ENCODE data around the gene CACNA2D3.
A peak's percentile ranks its signal among the peaks of the same experiment; 100 is the strongest.

Gene CACNA2D3

DNA sequence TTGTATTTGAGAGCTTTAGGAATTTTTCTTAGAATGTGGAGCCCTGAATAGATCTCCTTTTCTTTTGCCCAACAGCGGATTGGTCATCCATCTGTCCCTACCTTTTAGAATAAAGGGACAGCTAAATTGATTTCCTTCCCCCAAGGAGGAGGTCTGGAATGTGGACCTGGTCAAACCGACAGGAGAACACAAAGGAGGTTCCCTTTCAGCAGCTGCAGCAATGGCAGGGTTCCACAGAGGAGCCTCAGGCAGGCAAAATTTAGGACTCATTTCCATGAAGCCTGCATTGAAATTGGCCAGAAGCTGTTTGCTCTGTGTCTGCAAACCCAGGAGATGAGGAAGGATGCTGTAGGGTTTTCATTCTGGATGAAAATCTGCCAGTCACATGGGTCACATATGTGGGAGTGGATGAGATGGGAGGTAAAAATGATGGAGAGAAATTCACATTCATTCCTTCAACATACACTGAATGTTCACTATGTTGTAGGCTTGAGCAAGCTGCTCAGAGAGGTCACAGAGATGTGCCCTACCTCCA lies 728.2 kb downstream of the CACNA2D3 start:
- DNase-seq (ENCODE audit: low spot score) = no peak

DNA sequence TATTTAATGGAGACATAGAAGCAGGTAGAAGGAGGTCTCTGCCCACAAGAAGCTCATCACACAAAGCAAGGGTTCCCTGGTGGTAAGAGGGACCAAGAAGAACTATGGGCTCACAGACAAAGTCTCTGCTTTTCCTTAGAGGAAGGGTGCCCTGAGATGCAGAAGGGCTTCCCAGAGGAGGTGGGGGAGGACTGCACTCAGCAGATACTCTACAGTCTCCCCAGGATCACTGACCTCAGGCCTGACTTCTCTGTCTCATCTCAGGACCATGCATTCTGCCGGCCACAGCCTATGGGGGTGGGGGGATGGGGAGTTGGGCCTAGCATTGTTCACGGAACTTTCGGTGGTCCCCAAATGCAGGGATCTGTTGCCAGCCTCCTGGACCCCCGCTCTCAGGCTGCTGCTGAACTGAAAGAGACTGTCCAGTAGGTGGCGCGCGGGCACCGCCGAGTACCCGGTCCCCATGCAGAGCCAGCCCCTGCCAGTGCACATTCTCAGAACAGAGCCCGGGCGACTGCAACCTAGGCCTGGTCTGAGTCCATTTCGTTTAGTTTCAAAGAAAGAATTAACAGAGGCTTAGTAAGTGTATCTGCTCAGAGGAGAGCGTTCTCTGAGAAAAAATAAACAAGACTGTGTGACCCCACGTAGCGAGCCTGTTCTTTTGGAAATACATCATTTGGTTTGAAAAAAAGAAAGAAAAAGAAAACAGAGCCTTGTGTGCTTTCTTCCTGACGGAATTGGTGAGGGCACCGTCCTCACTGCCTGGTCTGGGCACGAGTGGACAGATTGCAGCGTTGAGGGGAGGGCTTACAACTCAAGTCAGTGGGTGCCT lies 731.4 kb downstream of the CACNA2D3 start:
- peak; percentile 93 for DNase-seq (ENCODE audit: low spot score)

DNA sequence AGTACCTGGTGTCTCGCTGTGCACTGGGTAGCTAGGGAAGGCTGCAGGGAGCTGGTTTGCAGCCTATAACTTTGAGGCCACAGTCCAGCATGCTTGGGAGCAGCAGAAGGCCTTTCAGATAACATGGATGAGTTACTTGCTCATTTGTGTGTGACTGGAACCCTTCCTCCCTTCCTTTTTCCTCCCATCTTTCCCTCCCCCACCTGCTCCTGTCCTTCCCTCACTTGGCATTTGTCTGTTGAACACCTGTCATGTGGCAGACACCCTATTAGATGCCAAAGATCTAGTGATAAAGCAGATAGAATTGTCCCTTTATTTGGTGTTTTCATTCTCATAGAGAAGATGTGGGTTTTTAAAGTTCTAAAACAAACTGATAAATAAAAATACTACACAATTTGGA lies 733.9 kb downstream of the CACNA2D3 start:
- DNase-seq (ENCODE audit: low spot score) = no peak

DNA sequence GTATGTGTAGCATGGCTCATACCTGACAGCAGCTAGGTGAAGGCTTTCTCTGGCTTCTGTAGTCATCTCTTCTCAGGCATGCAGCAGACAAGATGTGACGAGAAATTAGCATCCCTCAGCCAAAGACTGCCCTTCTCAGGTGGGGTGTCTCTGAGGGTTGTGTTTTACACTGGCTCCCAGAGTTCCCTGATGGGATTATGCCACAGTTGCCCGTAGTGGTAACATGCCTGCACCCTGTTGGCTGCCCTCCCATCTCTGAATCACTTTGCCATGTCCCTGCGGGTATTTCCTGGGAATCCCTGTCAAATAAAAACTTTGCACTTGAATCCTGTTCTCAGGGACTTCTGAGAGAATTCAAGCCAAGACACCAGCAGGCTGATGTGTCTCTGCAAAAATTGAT lies 735.0 kb downstream of the CACNA2D3 start:
- no peak for DNase-seq (ENCODE audit: low spot score)

DNA sequence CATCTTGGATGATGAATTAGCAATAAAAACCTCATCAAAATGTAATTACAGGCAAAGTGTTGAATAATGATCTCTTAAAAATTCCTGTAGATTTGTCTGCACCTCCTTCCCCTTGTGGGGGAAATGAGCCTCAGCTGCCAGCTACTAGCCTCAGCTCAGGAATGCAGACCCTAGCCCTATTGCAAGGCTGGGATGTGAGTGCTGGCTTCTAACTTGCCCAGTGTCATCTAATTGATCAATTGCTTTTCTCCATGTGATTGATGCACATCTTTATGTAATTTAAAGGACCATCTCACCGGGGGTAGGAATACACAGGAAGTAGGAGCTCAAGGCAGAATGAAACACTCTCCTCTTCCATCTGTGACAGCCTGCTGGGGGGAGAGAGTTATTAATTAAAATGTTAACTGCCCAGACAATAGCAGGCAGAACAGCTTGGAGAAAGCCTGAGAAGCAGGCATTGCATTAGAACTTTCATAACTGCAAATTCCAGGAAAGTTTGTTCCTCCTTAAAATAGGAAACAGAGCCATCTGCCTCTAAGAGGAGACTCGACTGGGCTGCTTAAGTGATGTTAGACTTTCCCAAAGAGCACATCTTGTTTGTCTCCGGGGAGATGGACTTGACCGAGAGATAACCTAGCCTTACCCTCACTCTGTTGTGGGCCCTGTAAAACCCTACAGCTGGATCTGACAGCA lies 735.9 kb downstream of the CACNA2D3 start:
- no peak for DNase-seq (ENCODE audit: low spot score)

DNA sequence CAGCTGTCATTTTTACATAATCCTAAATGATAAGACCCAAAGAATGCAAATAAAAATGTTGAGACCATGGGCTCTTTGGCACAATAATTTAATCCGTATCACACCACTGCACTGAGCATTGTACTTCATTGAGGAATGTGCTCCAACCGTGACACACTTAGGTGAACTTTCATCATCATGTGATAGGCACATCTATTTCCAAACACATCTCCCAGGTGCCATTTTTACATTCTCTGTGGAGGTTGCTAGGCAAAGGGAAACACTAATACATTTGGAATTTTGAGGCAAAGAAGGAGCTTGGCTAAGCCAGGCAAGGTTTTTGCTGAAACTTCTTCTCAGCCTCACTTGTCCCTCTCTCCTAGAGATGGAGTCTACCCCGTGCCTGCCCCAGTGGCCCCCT lies 736.8 kb downstream of the CACNA2D3 start:
- DNase-seq (ENCODE audit: low spot score) = peak; percentile 77

DNA sequence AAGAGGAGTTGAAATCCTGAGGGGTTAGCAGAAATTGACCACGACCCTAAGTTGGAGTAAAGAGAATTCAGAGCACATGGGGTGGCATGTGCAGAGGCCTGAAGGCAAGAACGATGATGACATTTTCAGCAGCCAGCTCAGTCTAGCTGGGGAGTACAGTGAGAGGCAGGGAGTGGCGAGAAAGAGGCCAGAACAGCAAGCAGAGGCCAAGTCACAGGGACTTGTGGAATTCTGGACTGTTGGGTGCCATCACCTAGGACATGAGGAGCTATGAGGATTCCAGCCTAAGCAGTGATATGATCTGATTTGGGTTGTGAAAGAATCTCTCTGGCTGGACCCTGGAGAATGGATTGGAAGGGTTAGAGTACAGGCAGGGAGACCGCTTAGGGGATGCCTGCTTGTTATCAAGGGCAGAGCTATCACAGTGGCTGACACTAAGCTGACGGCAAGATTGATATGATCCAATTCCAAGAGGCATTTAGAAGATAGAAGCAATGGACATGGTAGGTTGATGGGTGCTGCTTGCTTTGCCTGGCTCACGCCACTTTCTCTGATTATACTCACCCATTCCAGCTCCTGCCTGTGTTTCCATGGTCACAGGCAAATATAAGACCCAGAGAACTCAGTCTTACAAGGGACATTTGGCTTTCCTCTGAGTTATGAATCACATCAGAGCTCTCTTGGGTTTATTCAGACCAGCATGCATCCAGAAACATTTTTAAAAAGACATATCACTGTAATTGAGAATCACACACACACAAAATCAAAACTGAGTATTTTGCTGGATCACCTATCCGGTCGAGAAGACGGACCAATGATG lies 739.1 kb downstream of the CACNA2D3 start:
- DNase-seq (ENCODE audit: low spot score) = peak; percentile 56

DNA sequence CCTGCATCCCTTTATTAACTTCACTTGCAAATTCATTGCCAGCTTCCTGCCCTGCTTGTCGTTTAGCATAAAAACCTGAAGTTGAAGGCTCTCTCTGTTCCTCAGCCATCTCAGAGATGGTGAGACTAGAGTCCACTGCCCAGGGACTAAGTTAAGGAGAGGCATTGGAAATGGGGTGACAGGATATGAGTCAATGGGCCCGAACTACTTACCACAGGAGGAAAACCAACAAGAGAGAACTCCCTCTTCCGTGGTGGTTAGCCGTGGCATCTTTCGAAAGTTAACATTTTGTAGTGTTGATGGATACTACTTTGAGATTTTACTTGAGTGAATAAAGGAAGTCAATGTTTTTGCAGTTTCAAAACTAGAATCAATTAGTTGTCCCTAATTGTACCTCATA lies 740.2 kb downstream of the CACNA2D3 start:
- DNase-seq (ENCODE audit: low spot score) = no peak

DNA sequence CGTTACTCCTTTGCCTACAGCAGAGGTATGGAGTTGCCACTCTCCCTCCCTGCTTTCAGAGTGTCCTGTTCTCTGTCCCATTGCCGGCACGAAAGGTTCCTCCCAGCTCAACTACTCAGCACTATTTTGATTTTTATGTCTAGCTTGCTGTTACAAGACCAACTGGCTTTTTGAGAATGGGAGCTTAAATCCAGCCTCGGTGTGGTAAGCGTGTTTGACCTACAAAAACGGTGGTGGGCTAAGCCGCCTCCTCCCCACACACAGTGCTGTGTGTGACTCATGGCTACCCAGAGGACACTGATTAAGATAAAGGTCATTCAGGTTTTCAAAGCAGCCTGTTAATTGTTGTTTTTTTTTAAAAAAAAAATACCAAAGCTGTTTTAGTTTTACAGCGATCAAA lies 741.0 kb downstream of the CACNA2D3 start:
- no peak for DNase-seq (ENCODE audit: low spot score)

DNA sequence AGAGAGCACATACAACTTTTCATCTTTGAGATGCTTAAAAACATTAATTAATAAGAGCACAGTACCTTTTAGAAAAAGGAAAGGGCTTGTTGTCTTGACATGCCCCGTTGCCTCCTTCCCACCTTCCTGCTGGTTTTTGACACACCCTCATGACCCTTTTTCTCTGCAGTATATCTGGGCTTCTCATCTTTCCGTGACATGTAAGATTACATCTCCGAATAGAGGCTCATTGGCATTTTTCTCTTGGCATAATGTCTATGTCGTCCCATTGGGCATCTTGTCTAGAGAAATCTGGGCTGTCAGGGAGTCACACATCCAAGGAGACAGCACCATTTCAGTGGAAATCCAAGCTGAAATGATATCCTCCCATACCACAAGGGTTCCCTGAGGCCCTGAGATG lies 741.4 kb downstream of the CACNA2D3 start:
- no peak for DNase-seq (ENCODE audit: low spot score)

DNA sequence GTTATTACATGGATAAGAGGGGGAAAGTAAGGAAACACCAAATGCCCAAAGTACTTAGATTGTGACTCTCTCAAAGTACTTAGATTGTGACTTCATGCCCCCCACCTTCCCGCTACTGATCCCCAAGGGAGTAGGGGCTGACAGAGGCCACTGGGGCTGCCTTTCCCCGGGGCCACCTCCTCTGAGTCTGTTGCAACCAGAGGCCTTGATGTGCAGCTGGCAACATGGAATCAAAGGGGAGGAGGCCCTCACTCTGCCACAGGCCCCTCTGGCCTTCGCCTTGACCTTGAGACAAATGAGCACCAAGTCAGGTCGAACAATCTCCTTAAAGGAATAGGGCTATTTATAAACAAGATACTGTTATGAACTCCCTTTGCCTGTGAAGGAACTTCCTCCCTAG lies 743.0 kb downstream of the CACNA2D3 start:
- DNase-seq (ENCODE audit: low spot score) = no peak

DNA sequence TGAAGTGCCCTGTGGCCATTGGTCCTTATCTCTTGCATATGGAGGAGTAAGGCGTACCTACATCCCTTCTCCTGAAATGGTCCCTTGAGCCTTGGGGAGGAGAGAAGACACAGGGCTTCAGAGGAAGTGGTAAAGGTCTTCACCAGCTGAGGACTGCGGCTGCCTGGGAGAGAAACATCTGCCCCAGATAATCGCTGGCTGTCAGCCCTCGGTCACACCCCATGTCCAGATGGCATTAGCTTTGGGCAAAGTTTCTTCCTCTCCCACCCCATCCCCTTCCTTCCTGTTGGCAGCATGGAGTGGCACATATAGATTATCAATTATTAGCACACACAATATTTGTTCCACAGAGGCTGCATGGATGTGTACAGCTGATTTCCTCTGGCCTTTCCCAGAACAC lies 743.9 kb downstream of the CACNA2D3 start:
- no peak for DNase-seq (ENCODE audit: low spot score)

DNA sequence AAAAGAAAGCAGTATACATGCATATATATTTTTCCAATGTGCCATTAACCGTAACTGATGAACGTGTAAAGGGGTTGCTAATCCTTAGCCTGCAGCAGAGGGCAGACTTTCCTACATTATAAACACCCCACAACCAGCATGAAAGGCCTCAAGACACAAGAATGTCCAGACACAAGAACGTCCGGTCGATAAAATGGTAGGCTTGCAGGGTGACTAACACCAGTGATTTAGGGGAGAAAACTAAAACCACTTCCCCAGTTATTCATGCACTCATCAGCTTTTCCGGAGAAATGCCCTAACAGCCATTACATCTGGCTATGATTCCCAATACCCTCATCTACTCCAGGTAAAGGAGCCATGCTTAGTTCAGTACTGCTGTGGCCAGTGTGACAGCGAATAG lies 748.1 kb downstream of the CACNA2D3 start:
- peak; percentile 94 for DNase-seq (ENCODE audit: low spot score)

DNA sequence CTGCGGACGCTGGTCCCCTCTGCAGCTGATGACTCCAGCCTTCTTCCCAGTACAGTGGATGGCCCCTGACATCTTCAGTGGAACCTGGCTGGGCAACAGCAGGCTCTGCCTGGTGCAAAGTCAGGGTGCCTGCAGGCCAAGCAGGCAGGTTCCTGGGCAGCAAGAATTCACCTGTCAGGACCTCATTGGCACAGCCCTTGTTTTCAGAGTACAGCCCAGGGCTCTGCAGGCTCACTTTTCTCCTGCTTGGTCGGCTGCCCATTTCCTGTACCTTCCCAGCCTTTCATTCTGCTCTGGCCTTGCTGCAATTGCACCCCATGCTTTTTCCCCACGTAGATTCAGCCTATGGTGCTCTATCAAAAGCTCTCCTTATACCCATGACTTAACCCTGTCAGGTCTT lies 749.5 kb downstream of the CACNA2D3 start:
- no peak for DNase-seq (ENCODE audit: low spot score)

DNA sequence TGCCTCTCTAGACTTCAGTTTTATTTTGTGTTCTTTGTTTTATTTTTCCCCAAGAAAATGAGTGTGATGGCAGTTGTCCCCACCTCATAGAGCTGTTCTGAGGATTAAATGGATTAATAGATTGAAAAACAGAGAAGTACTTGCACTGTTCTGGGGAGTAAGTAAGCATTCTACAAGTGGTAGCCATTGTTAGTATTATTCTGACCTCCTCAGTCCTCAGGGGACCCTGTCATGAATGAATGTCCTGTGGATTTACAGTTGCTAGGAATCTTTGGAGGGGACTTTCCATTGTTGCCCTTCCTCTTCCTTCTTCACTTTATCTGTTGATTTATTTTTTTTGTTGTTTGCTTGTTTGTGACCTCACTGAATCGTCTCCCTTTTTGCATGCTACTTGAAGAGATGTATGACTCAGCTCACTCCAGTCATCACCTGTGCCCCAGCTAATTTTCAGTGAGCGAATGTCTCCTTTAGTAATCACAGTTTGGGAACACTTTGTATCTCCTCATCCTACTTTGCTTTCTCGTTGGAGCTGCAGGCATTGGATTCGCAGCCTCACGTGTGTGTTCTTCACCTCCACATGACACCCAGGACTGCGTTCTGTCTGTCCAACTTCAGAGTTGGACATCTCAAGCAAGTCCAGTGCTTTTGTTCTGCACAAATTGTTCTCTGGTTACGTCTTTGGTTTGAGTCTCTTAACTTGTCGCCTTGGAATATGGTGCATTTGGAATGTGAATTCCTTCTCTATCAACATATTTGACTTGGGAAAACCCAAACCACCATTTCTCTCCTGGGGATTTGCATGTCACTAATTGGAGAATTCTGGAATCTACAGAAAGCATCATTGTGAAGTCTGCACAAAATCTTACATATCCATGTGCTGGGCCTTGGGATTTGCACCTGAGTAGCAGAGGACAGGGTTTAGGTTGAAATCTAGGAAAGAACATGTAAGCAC lies 751.0 kb downstream of the CACNA2D3 start:
- DNase-seq (ENCODE audit: low spot score) = no peak

DNA sequence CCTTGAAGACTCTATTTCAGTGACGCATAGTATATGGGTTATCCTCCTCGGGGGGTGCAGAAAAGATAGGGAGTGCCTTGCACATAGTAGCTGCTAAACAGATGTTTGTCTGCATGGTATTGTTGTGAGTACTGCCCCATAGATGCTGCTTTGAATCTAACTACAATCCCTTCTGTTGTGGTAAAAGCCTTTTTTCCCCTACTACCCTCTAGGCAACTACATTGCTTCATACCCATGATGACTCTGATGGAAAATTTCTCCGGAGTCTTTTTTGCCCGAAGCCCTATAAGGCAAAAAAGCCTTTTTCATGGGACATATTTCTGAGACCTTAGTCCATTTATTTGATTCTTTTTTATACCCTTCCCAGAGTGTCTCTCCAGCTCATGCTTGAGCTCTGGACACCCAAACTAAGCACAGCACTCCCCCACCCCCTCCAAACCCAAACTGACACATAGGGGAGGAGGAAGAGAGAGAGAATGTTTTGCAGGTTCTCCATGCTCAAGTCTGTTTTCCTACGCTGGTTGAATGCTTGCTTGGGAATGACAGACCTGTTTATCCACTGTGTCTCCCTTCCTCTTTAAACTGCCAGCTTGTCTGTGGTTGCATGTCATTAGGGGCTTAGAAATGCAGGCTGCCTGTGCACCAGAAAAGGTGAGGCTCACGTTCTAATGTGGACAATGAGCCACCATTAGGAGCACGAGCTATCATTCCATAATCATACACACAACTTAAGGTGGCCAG lies 752.6 kb downstream of the CACNA2D3 start:
- peak; percentile 43 for DNase-seq (ENCODE audit: low spot score)

DNA sequence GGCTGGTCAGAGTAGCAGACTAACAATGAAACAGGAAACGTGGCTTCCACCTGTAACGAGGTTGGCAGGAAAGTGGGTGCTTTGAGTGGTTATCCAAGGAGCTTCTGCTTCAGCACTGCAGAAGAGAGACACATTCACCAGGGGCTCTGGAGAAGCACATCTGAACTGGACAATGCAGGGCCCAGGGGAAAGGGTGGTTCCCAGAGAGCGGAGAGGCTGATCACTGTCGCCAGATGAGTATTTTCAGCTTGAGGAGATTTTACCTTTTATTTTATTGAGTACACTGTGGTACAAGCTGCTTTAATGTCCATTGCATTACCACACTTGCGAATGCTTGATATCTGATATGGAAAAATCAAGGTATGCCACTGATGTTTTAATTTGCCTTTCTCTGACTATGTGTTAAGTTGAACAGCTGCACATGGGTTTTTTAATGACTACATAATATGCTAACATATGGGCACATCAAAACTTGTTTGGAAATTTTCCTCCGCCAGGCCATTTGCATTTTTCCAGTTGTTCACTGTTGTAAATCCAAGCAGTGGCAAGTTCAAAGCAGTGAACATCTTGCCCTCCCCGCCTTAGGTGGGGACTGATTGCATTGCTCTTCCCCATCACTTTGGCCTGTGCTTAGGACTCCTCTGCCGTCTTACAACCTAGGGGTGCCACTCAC lies 753.4 kb downstream of the CACNA2D3 start:
- DNase-seq (ENCODE audit: low spot score) = no peak

DNA sequence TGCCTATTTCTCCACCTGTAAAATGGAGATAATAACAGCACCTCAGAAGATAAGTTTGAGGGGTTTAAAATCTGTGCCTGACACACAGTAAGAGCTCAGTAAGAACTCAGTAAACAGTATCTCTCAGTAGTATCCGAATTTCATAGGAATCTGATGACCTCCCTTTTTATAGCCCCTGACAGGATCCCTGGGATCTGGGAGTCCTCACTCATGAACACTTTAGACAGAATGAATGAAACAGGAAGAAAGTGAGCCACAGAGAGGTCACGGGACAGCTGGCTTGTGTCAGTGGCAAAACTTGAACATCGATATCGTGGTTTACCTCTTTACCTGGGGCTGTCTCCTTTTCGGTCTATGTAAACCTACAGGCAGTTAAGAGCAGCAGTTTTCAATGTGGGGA lies 754.3 kb downstream of the CACNA2D3 start:
- no peak for DNase-seq (ENCODE audit: low spot score)

DNA sequence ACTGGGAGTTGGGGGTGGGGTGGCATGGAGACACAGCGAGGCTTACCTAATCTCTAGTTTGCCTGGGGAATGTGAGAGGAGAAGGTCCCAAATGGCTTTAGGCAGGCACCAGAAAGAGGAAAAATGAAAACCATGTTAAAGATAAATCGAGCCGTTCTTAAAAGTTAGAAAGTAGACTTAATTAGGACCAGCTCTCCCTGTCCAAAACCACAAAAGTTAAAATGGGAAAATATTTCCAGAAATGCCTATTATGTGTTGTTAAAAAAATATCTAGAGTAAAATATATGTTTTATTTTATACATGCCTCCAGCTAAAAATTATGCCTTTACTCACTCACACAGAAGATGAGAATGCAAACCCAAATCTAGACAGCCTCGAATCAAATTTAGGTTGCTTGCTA lies 755.4 kb downstream of the CACNA2D3 start:
- no peak for DNase-seq (ENCODE audit: low spot score)

DNA sequence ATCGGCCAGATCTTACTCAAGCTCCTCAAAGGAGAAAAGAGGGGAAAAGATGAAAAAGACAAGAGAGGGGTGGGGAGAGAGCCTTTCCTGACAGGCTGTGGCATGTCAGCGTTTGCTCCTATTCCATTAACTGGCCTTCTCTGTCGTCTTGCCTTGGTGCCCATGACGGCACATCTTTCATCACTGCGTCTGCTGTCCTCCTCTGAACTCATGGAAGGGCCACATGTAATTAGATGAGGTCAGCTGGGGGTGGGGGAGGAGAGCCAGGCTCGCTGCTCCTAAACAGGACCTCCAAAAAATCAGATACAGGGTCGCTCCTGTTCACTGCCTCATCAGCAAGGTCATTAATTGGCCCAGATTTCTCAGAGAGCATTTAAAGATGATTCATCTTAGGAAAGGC lies 755.8 kb downstream of the CACNA2D3 start:
- peak; percentile 55 for DNase-seq (ENCODE audit: low spot score)
